Measurements from ENCODE around the gene FAM210B. TPM values are rescaled to one million over a fixed set of nuclear protein-coding genes. Genes with fewer than 3 reads are reported as not detected.
A peak's percentile ranks its signal among the peaks of the same experiment; 100 is the strongest.

The FAM210B gene
- total and polyA plus RNA-seq, 5 experiments from 2014 or later: 25.2 to 32.9 (median 27.8) TPM

GRCh38 chr20:56417402-56417801 lies 58.6 kb downstream of the FAM210B start:
- POLR2A ChIA-PET: interaction anchor here (0.5 to 3.3 kb wide), 10 partner anchors 11 to 93 kb away, joined by 3 to 20 read pairs (median 5); partner anchors contain the start of genes AURKA, CSTF1 and RTF2
- no peak for DNase-seq
- Mint-ChIP-seq H3K9me3 (no peaks in the 10 kb centered on the region), H3K4me1 (peaks cover 53 to 92% (median 86%) of the 10 kb centered on the region in 4 donors), H3K27me3 (no peaks in the 10 kb centered on the region), H3K36me3 (peaks cover 0 to 7% (median 4%) of the 10 kb centered on the region in 3 donors), H3K4me3 (peak overlapping the region; percentile 68 to 89 (median 84)), H3K27ac (peak overlapping the region; percentile 94 to 99 (median 98))
- ATAC-seq: no peak

- peaks cover 0 to 7% (median 4%) of the 10 kb centered on the region in 3 donors for H3K36me3 Mint-ChIP-seq
- peaks cover 52 to 92% (median 86%) of the 10 kb centered on the region in 4 donors for H3K4me1 Mint-ChIP-seq
- peak overlapping the region; percentile 94 to 99 (median 98) for H3K27ac Mint-ChIP-seq
- H3K4me3 Mint-ChIP-seq: peak overlapping the region; percentile 68 to 89 (median 84)
- ATAC-seq: no peak
- no peak for DNase-seq
- no peaks in the 10 kb centered on the region for H3K27me3 Mint-ChIP-seq
- H3K9me3 Mint-ChIP-seq: no peaks in the 10 kb centered on the region
- POLR2A ChIA-PET: interaction anchor here (0.5 to 3.3 kb wide), 11 partner anchors 11 to 92 kb away, joined by 3 to 20 read pairs (median 5); partner anchors contain the start of genes AURKA, CSTF1 and RTF2
Measured at GRCh38 chr20:56417911-56418310, 59.1 kb downstream of the FAM210B start.

Other genes with a start within 250 kb of the FAM210B start
- not detected for gene MC3R, start 110.2 kb upstream of the FAM210B start, total RNA-seq
- gene MC3R, start 110.2 kb upstream of the FAM210B start, polyA plus RNA-seq: not detected
- 1 to 10 TPM in 1 of 2 experiments, under 1 TPM in 1; 0.85 to 1.3 TPM for gene AURKA, start 33.2 kb downstream of the FAM210B start, total RNA-seq
- under 1 TPM; 0.19 to 0.50 (median 0.44) TPM for gene AURKA, start 33.2 kb downstream of the FAM210B start, polyA plus RNA-seq
- gene CSTF1, start 33.7 kb downstream of the FAM210B start, total RNA-seq: 10 to 100 TPM; 43.7 to 52.8 TPM
- 10 to 100 TPM; 27.2 to 33.3 (median 27.7) TPM for gene CSTF1, start 33.7 kb downstream of the FAM210B start, polyA plus RNA-seq
- gene CASS4, start 53.3 kb downstream of the FAM210B start, total RNA-seq: 10 to 100 TPM; 11.6 to 12.9 TPM
- gene CASS4, start 53.3 kb downstream of the FAM210B start, polyA plus RNA-seq: 10 to 100 TPM in 1 of 3 donors, 1 to 10 TPM in 2; 5.5 to 11.2 (median 7.1) TPM
- 10 to 100 TPM; 65.1 to 69.0 TPM for gene RTF2, start 109.7 kb downstream of the FAM210B start, total RNA-seq
- 100 to 1,000 TPM; 121 to 147 (median 138) TPM for gene RTF2, start 109.7 kb downstream of the FAM210B start, polyA plus RNA-seq
- 1 to 10 TPM; 7.5 to 7.9 TPM for gene FAM209A, start 165.8 kb downstream of the FAM210B start, total RNA-seq
- under 1 TPM in 2 of 3 donors, not detected in 1; 0.31 to 0.42 TPM for gene FAM209A, start 165.8 kb downstream of the FAM210B start, polyA plus RNA-seq
- gene FAM209B, start 174.3 kb downstream of the FAM210B start, total RNA-seq: 1 to 10 TPM; 4.4 to 5.2 TPM
- 1 to 10 TPM in 1 of 3 donors, not detected in 2; 1.7 TPM for gene FAM209B, start 174.3 kb downstream of the FAM210B start, polyA plus RNA-seq

Measured in naive thymus-derived CD8-positive, alpha-beta T cell (primary cell).